Measurements from ENCODE around the gene SFRP5.

DNA sequence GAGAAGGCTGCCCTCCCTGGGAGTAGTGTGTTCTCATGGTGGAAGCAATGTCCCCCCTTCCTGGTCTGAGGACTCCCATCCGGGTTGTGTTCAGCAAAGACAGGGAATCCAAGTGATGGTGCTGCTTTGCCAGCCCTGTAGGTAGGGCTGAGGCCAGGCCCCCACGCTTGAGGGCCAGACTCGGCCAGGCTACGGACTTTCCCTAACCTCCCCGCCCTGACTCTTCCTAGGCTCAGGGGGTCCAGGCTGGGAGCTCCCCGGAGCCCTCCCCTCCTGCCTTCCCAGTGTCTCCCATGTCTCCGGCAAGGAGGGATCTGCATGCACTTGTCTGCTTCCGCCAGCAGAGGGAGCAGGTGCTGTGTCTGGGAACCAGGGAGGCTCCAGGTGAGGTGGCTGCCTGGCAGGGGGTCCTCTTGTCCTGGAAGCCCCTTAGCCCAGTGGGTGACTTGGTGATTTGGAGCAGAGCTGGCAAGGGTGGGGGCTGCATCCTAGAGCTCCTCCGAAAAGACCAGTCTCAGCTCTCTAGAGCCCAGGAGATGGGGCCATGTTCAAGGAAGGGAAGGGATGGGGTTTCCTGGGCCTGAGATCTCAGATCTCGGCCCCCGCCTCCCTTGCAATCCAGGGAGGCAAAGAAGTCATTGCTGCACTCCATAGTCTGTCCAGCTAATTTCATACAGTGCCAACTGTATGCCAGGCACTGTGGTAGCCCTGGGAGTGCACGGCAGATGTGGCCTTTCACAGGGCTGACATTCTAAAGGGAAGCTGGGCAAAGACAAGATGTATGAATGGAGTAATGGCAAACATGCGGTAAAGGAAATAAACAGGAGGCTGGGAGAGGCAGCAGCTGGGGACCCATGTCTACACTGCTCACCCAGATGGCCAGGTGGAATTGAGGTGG is 20.3 kb upstream of the SFRP5 start:
- TF ChIP-seq EZH2 (IDR thresholded peaks at IDR 0.05; ENCODE audit: borderline replicate concordance, low read length) = no peak
- TF ChIP-seq, protein P1, sequence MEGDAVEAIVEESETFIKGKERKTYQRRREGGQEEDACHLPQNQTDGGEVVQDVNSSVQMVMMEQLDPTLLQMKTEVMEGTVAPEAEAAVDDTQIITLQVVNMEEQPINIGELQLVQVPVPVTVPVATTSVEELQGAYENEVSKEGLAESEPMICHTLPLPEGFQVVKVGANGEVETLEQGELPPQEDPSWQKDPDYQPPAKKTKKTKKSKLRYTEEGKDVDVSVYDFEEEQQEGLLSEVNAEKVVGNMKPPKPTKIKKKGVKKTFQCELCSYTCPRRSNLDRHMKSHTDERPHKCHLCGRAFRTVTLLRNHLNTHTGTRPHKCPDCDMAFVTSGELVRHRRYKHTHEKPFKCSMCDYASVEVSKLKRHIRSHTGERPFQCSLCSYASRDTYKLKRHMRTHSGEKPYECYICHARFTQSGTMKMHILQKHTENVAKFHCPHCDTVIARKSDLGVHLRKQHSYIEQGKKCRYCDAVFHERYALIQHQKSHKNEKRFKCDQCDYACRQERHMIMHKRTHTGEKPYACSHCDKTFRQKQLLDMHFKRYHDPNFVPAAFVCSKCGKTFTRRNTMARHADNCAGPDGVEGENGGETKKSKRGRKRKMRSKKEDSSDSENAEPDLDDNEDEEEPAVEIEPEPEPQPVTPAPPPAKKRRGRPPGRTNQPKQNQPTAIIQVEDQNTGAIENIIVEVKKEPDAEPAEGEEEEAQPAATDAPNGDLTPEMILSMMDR (IDR thresholded peaks at IDR 0.05; ENCODE audit: low read length) = peak; percentile 62
